Neural cell (in vitro differentiated cells): ENCODE data around the gene IL11RA.

ENCODE experiments used
- CTCF ChIP-seq: fragments of 450-650 bp; IDR thresholded peaks from 2 replicates; pipeline ENCODE4 v1.5.1; 2014; ENCODE audit warnings: antibody characterized with exemption, mild to moderate bottlenecking, moderate library complexity; ENCODE audit not compliant: poor library complexity, severe bottlenecking
- EP300 ChIP-seq: fragments of 450-650 bp; conservative IDR thresholded peaks from 2 replicates; pipeline ENCODE4 v1.6.1; 2014; ENCODE audit warnings: antibody characterized with exemption, mild to moderate bottlenecking, moderate library complexity; ENCODE audit not compliant: poor library complexity, severe bottlenecking
- MXI1 ChIP-seq: fragments of 450-650 bp; conservative IDR thresholded peaks from 2 replicates; pipeline ENCODE4 v1.6.1; 2014; ENCODE audit warnings: antibody characterized with exemption, mild to moderate bottlenecking; ENCODE audit not compliant: poor library complexity, severe bottlenecking
- POLR2AphosphoS5 ChIP-seq: IDR thresholded peaks from 2 replicates; pipeline ENCODE4 v1.6.1; 2012
- SMC3 ChIP-seq: fragments of 450-650 bp; conservative IDR thresholded peaks from 2 replicates; pipeline ENCODE4 v1.6.1; 2014; ENCODE audit warnings: antibody characterized with exemption, mild to moderate bottlenecking, moderate library complexity; ENCODE audit not compliant: poor library complexity
- TAF1 ChIP-seq: IDR thresholded peaks from 2 replicates; pipeline ENCODE4 v1.6.1; 2012; ENCODE audit warnings: low read depth

GRCh38 chr9:34689512-34689911 is 37.5 kb downstream of the IL11RA start:
- TF ChIP-seq POLR2AphosphoS5 (no peak), EP300 (no peak), CTCF (no peak), TAF1 (no peak), MXI1 (no peak), SMC3 (no peak)
